ENCODE results near the gene KRTAP10-8. TPM values are rescaled to one million over a fixed set of nuclear protein-coding genes. Genes with fewer than 3 reads are reported as not detected.
A peak's percentile ranks its signal among the peaks of the same experiment; 100 is the strongest.

The KRTAP10-8 gene
- total RNA-seq, 6 experiments from 2014 or later: not detected

- TF ChIP-seq CTCF (IDR thresholded peaks at IDR 0.05): no peak
- H3K9me3 Mint-ChIP-seq: peaks cover 52% of the 10 kb centered on the region
- no peaks in the 10 kb centered on the region for H3K4me1 Mint-ChIP-seq (ENCODE audit: low read depth)
- H3K36me3 Mint-ChIP-seq (ENCODE audit: low read depth): peaks cover 6% of the 10 kb centered on the region; the same call in 1 of the 2 replicates
- no peak overlapping the region for H3K4me3 Mint-ChIP-seq
- no peak for DNase-seq
- H3K27ac Mint-ChIP-seq: no peak overlapping the region
- H3K27me3 Mint-ChIP-seq (ENCODE audit: insufficient read depth): no peaks in the 10 kb centered on the region; the same call in 1 of the 2 replicates
These were observed 4.2 kb downstream of the KRTAP10-8 start for GRCh38 chr21:44615911-44616590.

- no peak for TF ChIP-seq CTCF (IDR thresholded peaks at IDR 0.05)
- Mint-ChIP-seq H3K36me3 (ENCODE audit: low read depth) (peaks cover under 1% of the 10 kb centered on the region; the same call in 1 of the 2 replicates), H3K27me3 (ENCODE audit: insufficient read depth) (no peaks in the 10 kb centered on the region; the same call in 1 of the 2 replicates), H3K4me3 (no peak overlapping the region), H3K4me1 (ENCODE audit: low read depth) (no peaks in the 10 kb centered on the region), H3K9me3 (peaks cover 47% of the 10 kb centered on the region), H3K27ac (no peak overlapping the region)
- DNase-seq: no peak
These were observed 4.7 kb downstream of the KRTAP10-8 start for GRCh38 chr21:44616591-44616926.

GRCh38 chr21:44617071-44617501 is 5.2 kb downstream of the KRTAP10-8 start:
- Mint-ChIP-seq H3K9me3 (peaks cover 44% of the 10 kb centered on the region), H3K36me3 (ENCODE audit: low read depth) (no peaks in the 10 kb centered on the region), H3K27ac (no peak overlapping the region), H3K27me3 (ENCODE audit: insufficient read depth) (no peaks in the 10 kb centered on the region; the same call in 1 of the 2 replicates), H3K4me1 (ENCODE audit: low read depth) (no peaks in the 10 kb centered on the region), H3K4me3 (no peak overlapping the region)
- no peak for TF ChIP-seq CTCF (IDR thresholded peaks at IDR 0.05)
- DNase-seq: no peak

GRCh38 chr21:44618504-44618903 is 6.6 kb downstream of the KRTAP10-8 start:
- H3K9me3 Mint-ChIP-seq: peaks cover 41% of the 10 kb centered on the region
- no peak overlapping the region for H3K27ac Mint-ChIP-seq
- H3K36me3 Mint-ChIP-seq (ENCODE audit: low read depth): peaks cover 2% of the 10 kb centered on the region; the same call in 1 of the 2 replicates
- no peak overlapping the region for H3K4me3 Mint-ChIP-seq
- H3K4me1 Mint-ChIP-seq (ENCODE audit: low read depth): no peaks in the 10 kb centered on the region
- TF ChIP-seq CTCF (IDR thresholded peaks at IDR 0.05): peak; percentile 35; the same call in 1 of the 2 replicates
- DNase-seq: no peak
- no peaks in the 10 kb centered on the region; the same call in 1 of the 2 replicates for H3K27me3 Mint-ChIP-seq (ENCODE audit: insufficient read depth)

- no peak overlapping the region for H3K4me3 Mint-ChIP-seq
- TF ChIP-seq CTCF (IDR thresholded peaks at IDR 0.05): no peak
- H3K9me3 Mint-ChIP-seq: peaks cover 44% of the 10 kb centered on the region
- no peaks in the 10 kb centered on the region; the same call in 1 of the 2 replicates for H3K27me3 Mint-ChIP-seq (ENCODE audit: insufficient read depth)
- H3K36me3 Mint-ChIP-seq (ENCODE audit: low read depth): peaks cover 6% of the 10 kb centered on the region; the same call in 1 of the 2 replicates
- H3K27ac Mint-ChIP-seq: no peak overlapping the region
- H3K4me1 Mint-ChIP-seq (ENCODE audit: low read depth): no peaks in the 10 kb centered on the region
- no peak for DNase-seq
These were observed 7.0 kb downstream of the KRTAP10-8 start for GRCh38 chr21:44618909-44619308.
